Endothelial cell of umbilical vein (primary cell): ENCODE measurements around the gene MT1HL1.
"Not testable (repeated sequence)": the region's sequence is repeated elsewhere in the genome, so short reads cannot be mapped to it uniquely, and the experiment has no call there.

ENCODE experiments used
- POLR2AphosphoS5 ChIP-seq: IDR thresholded peaks from 2 replicates; pipeline ENCODE4 v1.6.1; 2012; ENCODE audit warnings: low read depth, mild to moderate bottlenecking, control low read depth, low read length, moderate library complexity; ENCODE audit not compliant: insufficient read depth
- TF ChIP-seq, protein P1 (sequence below), 2 donors: IDR thresholded peaks; 1 replicate in 1 of 2; 2 replicates in 1 of 2; pipeline ENCODE4 v1.5.1; 2011; ENCODE audit warnings: low read length in 2 of 2, mild to moderate bottlenecking in 2 of 2, moderate library complexity in 2 of 2, control low read depth in 1 of 2, inconsistent platforms in 1 of 2, low read depth in 1 of 2; ENCODE audit not compliant: insufficient read depth in 1 of 2; ENCODE audit errors: extremely low read depth in 1 of 2

DNA sequence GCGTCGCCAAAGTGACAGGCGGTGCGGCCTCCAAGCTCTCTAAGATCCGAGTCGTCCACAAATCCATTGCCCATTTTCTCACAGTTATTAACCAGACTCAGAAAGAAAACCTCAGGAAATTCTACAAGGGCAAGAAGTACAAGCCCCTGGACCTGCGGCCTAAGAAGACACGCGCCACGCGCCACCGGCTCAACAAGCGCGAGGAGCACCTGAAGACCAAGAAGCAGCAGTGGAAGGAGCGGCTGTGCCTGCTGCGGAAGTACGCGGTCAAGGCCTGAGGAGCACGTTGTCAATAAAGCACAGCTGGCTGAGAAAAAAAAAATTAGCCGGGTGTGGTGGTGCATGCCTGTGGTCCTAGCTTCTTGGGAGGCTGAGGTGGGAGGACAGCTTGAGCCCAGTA lies 22.8 kb downstream of the MT1HL1 start:
- TF ChIP-seq, protein P1, sequence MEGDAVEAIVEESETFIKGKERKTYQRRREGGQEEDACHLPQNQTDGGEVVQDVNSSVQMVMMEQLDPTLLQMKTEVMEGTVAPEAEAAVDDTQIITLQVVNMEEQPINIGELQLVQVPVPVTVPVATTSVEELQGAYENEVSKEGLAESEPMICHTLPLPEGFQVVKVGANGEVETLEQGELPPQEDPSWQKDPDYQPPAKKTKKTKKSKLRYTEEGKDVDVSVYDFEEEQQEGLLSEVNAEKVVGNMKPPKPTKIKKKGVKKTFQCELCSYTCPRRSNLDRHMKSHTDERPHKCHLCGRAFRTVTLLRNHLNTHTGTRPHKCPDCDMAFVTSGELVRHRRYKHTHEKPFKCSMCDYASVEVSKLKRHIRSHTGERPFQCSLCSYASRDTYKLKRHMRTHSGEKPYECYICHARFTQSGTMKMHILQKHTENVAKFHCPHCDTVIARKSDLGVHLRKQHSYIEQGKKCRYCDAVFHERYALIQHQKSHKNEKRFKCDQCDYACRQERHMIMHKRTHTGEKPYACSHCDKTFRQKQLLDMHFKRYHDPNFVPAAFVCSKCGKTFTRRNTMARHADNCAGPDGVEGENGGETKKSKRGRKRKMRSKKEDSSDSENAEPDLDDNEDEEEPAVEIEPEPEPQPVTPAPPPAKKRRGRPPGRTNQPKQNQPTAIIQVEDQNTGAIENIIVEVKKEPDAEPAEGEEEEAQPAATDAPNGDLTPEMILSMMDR (IDR thresholded peaks at IDR 0.05; ENCODE audit: extremely low read depth in 1 of 2, insufficient read depth in 1 of 2, low read depth in 1 of 2, low read length in 2 of 2), result not testable (repeated sequence)
- not testable (repeated sequence) for TF ChIP-seq POLR2AphosphoS5
